Measurements from ENCODE around the gene LYPD5.

Gene LYPD5

DNA sequence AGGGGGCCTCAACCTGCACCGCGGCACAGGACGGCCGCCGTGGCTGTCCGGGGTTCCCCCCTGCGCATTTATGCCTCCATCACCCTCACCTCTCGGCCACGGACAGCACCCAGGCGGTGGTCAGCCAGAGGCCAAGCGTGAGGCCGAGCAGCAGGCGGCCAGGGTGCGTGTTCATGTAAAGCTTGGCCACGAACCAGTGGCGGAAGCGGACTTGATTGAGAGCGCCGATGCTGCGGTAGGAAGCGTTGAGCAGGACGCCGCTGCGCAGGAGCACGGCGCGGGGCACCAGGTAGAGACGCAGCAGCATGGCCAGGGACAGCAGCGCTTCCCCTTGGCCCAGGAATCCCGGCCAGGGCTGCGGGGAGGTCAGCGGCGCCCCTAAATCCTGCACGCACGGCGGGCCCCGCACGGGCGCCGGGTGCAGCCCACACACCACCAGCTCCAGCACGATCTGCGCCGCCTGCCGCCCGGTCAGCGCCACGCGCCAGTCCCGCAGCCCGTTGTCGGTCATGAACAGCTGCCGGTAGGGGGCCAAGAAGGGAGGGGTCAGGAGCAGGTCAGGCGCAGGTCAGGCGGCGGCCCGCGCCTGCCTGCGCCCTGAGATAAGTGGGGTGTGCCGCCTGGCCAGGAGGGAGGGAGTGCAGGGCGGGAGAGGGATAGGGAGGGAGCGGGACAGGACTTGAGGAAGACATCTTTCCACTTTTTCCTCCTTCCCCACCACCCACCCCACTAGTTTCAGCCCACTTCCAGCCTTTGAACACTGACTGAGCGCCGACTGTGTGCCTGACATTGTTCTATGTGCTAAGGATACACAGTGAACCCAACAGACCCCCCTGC lies 27.9 kb downstream of the LYPD5 start:
- no peaks in the 10 kb centered on the region for H3K27me3 ChIP-seq (ENCODE audit: insufficient read depth, low read length)
- H3K9ac ChIP-seq (ENCODE audit: low read length) = no peak overlapping the region

GRCh38 chr19:43773725-43774102 lies 28.5 kb downstream of the LYPD5 start:
- no peak for TF ChIP-seq EZH2 (IDR thresholded peaks at IDR 0.05; ENCODE audit: borderline replicate concordance, low read length)
- TF ChIP-seq, protein P1, sequence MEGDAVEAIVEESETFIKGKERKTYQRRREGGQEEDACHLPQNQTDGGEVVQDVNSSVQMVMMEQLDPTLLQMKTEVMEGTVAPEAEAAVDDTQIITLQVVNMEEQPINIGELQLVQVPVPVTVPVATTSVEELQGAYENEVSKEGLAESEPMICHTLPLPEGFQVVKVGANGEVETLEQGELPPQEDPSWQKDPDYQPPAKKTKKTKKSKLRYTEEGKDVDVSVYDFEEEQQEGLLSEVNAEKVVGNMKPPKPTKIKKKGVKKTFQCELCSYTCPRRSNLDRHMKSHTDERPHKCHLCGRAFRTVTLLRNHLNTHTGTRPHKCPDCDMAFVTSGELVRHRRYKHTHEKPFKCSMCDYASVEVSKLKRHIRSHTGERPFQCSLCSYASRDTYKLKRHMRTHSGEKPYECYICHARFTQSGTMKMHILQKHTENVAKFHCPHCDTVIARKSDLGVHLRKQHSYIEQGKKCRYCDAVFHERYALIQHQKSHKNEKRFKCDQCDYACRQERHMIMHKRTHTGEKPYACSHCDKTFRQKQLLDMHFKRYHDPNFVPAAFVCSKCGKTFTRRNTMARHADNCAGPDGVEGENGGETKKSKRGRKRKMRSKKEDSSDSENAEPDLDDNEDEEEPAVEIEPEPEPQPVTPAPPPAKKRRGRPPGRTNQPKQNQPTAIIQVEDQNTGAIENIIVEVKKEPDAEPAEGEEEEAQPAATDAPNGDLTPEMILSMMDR (IDR thresholded peaks at IDR 0.05; ENCODE audit: low read length) = no peak
- H3K9me2 ChIP-seq (ENCODE audit: low read depth, low read length) = no peaks in the 10 kb centered on the region
- no peaks in the 10 kb centered on the region for H4K20me1 ChIP-seq (ENCODE audit: insufficient read depth, low read length)
- no peaks in the 10 kb centered on the region for H3F3A ChIP-seq (ENCODE audit: insufficient read depth, low read length)
- no peak overlapping the region for H3K9ac ChIP-seq (ENCODE audit: low read length)
- H3K27me3 ChIP-seq (ENCODE audit: insufficient read depth, low read length) = no peaks in the 10 kb centered on the region
- no peak overlapping the region for H2AFZ ChIP-seq (ENCODE audit: low read length)
- H3K9me3 ChIP-seq (ENCODE audit: low read length) = no peaks in the 10 kb centered on the region
- peaks cover 27% of the 10 kb centered on the region for H3K4me1 ChIP-seq (ENCODE audit: insufficient read depth, low read length, severe bottlenecking)
- no peak overlapping the region for H3K4me2 ChIP-seq (ENCODE audit: low read length)
- H3K79me2 ChIP-seq (ENCODE audit: insufficient read depth, low read length) = no peaks in the 10 kb centered on the region
- H3K36me3 ChIP-seq (ENCODE audit: insufficient read depth, low read length) = peaks cover 40% of the 10 kb centered on the region; the same call in 1 of the 2 replicates
- H3K27ac ChIP-seq (ENCODE audit: low read depth, low read length, poor library complexity, severe bottlenecking) = no peak overlapping the region
- H3K4me3 ChIP-seq (ENCODE audit: low read depth, low read length, poor library complexity, severe bottlenecking) = no peak overlapping the region

More for the DNA sequence above, 27.9 kb downstream of the LYPD5 start:
- H3K4me3 ChIP-seq (ENCODE audit: low read depth, low read length, poor library complexity, severe bottlenecking) = no peak overlapping the region
- H3K9me3 ChIP-seq (ENCODE audit: low read length) = no peaks in the 10 kb centered on the region
- no peaks in the 10 kb centered on the region for H3F3A ChIP-seq (ENCODE audit: insufficient read depth, low read length)
- H3K4me1 ChIP-seq (ENCODE audit: insufficient read depth, low read length, severe bottlenecking) = peaks cover 33% of the 10 kb centered on the region
- no peaks in the 10 kb centered on the region for H3K9me2 ChIP-seq (ENCODE audit: low read depth, low read length)
- no peaks in the 10 kb centered on the region for H4K20me1 ChIP-seq (ENCODE audit: insufficient read depth, low read length)
- H3K79me2 ChIP-seq (ENCODE audit: insufficient read depth, low read length) = no peaks in the 10 kb centered on the region
- H3K27ac ChIP-seq (ENCODE audit: low read depth, low read length, poor library complexity, severe bottlenecking) = no peak overlapping the region
- H3K4me2 ChIP-seq (ENCODE audit: low read length) = no peak overlapping the region
- peaks cover 33% of the 10 kb centered on the region; the same call in 1 of the 2 replicates for H3K36me3 ChIP-seq (ENCODE audit: insufficient read depth, low read length)
- H2AFZ ChIP-seq (ENCODE audit: low read length) = no peak overlapping the region
- TF ChIP-seq, protein P1 (IDR thresholded peaks at IDR 0.05; ENCODE audit: low read length) = no peak
- TF ChIP-seq EZH2 (IDR thresholded peaks at IDR 0.05; ENCODE audit: borderline replicate concordance, low read length) = no peak

GRCh38 chr19:43769256-43769655 lies 33.0 kb downstream of the LYPD5 start:
- Histone ChIP-seq H3K27ac (ENCODE audit: low read depth, low read length, poor library complexity, severe bottlenecking) (no peak overlapping the region), H3K4me2 (ENCODE audit: low read length) (no peak overlapping the region), H3K9ac (ENCODE audit: low read length) (no peak overlapping the region), H3K36me3 (ENCODE audit: insufficient read depth, low read length) (peaks cover 44% of the 10 kb centered on the region; the same call in 1 of the 2 replicates), H3K27me3 (ENCODE audit: insufficient read depth, low read length) (no peaks in the 10 kb centered on the region), H3F3A (ENCODE audit: insufficient read depth, low read length) (no peaks in the 10 kb centered on the region), H3K4me3 (ENCODE audit: low read depth, low read length, poor library complexity, severe bottlenecking) (no peak overlapping the region), H3K79me2 (ENCODE audit: insufficient read depth, low read length) (no peaks in the 10 kb centered on the region), H3K9me3 (ENCODE audit: low read length) (no peaks in the 10 kb centered on the region), H4K20me1 (ENCODE audit: insufficient read depth, low read length) (no peaks in the 10 kb centered on the region), H3K9me2 (ENCODE audit: low read depth, low read length) (no peaks in the 10 kb centered on the region), H2AFZ (ENCODE audit: low read length) (no peak overlapping the region), H3K4me1 (ENCODE audit: insufficient read depth, low read length, severe bottlenecking) (peaks cover 26% of the 10 kb centered on the region)
- no peak for TF ChIP-seq EZH2 (IDR thresholded peaks at IDR 0.05; ENCODE audit: borderline replicate concordance, low read length)
- TF ChIP-seq, protein P1 (IDR thresholded peaks at IDR 0.05; ENCODE audit: low read length) = no peak
